ENCODE results near the gene RECQL5.
"Not testable (repeated sequence)": the region's sequence is repeated elsewhere in the genome, so short reads cannot be mapped to it uniquely, and the experiment has no call there.

Gene RECQL5

DNA sequence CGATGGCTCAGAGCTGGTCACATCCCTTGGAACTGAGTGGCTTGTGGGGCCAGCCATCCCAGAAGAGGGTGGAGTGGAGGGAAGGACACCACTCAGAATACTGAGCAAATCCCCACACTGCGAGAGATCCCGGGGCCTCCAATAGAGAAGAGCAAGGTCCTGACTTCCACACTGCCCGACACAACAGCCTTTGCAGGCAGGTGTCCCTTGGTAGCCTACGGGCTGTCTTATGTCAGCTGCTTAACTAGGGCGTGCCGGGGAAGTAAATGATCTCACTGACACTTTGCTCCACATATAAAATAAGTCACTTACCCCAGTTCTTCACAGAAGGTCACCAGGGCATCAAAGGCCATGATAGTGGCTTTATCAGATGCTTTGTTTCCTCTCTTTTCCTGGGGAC, 16.1 kb downstream of the RECQL5 start:
- no peak for DNase-seq

DNA sequence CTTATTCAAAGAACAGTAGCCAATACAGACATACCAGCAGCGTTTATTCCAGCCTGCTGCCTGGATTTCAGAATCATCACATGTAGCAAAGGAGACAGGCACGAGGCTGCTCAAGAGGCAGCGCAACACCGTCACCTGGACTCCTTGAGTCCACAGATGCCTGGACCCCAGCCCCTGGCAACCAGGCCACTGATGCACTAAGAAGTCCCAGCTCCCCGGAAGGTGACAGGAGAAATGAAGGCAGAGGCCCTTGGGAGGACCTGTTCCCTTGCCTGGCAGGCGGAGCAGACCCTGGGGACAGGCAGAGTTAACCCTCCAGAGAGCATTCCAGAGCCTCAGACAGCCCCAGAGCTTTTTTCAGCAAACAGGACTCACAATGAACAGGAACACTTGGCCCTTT, 17.3 kb downstream of the RECQL5 start:
- no peak for DNase-seq

DNA sequence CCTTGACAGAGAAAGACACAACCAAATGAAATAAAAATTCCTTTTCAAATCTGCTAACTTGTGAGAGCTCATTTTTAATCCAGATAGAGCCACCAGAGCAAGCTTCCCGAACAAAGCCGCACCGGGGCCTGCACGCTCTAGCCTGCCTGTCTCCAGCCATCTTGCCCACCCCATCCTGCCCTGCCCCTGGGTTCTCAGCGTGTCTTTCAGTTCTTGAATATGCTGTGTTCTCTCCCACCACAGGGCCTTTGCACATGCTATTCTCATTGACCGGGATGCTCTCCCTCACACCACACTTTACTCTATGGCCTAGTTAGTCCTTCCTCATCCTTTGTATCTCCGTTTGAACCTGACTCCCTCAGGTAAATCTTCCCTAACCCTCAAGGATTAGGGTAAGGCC, 19.0 kb downstream of the RECQL5 start:
- no peak for DNase-seq

DNA sequence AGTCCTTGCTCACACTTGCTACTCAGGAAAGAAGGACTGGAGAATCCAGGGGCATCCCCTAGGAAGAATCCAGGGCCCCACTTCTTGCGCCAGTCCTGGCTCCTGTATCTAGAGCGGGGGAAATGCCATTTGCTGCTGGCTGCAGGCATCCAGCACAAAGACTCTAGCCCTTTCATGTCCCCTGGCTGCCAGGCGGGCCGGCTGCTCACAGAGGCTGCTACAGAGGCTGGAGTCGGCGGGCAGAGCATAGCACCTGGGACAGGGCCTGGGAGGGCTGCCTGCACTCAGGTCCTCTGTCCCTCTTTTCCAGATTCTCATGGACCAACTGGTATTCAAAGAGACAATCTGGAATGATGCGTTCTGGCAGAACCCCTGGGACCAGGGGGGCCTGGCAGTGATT, 19.9 kb downstream of the RECQL5 start:
- DNase-seq: peak in 14 of 51 donors; percentile 10 to 57 (median 31)

DNA sequence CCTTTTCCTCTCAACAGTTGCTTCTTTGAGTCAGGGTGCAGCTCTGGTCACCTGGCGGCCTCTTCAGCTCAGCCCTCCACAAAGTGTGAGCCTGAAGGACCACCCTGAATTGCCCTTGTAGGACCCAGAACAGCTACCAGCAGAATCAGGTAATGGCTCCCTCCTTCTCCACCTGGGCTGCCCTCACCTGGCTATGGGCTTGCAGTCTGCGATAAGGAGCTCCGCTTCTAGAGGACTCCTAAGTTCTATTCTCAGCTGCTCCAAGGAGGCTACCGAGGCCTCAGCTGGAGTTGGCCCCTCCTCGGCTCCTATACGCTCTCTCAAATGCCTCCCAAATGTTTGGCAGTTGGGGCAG, 20.3 kb downstream of the RECQL5 start:
- DNase-seq: no peak

DNA sequence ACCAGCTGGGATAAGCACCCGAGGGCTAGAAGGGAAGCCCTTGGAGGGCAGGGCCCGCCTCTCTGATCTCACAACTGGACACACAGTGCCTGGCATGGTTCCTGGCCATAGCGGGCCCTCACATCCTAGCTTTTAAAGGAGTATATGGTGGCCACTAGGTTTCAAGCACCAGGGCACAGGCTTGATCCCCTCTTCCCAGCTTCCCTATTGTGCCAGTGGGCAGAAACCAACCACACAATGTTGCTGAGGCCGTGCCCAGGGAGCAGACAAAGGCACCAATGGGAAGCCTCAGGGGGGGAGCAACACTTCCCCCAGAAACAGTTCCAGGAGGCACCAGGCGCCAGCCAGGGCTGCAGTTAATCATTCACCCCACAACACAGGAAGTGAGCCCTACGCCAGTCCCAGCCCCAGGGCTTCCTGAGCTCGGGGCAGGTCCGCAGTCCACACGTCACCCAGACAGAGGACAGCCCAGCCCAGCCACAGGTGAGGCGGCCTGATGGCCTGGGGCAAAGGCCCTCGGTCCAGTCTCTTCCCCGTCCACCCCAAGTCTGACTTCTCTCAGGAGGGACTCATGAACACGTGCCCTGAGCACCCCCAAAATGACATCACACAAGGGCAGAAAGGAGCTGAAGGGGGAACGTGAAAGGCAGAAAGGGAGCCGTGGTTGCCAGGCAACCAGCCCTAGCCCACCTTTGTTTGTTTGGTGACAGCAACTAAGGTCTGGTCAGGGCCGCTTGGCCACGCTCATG, 20.9 kb downstream of the RECQL5 start:
- DNase-seq: peak in 38 of 51 donors; percentile 35 to 91 (median 72)

DNA sequence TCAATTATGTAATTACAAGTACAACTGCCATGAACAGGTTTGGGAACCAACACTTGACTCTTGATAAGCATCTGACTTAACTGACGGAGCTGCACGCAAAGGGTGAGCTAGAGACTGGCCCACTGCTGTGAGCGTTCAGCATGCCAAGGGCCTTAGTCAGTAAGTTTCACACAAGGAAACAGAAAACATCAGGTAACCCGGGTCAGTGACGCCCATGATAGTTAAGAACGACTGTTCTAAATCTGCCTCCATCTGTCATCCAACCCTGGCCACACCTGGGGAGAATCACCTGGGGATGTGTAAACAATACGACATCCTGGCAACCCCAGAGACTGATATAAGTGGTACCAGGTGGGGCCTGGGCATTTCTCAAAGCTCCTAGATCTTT, 21.5 kb downstream of the RECQL5 start:
- DNase-seq: no peak

DNA sequence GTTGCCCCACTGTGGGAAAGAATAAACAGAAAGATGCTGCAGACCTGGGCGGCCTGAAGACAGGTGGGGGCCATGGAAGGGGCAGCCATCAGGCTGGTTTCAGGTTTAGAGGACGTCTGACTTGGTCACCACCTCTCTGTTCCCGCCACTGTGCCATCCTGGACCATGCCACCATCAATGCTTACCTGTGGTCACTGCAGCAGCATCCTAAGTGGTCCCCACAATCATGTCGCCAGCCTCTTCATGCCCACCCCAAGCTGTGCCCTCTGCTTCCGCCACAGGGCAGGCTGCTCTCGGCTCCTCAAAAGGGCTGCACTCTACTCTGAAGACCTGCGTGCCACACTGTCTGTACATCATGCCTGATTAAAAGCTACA, 23.3 kb downstream of the RECQL5 start:
- no peak for DNase-seq

DNA sequence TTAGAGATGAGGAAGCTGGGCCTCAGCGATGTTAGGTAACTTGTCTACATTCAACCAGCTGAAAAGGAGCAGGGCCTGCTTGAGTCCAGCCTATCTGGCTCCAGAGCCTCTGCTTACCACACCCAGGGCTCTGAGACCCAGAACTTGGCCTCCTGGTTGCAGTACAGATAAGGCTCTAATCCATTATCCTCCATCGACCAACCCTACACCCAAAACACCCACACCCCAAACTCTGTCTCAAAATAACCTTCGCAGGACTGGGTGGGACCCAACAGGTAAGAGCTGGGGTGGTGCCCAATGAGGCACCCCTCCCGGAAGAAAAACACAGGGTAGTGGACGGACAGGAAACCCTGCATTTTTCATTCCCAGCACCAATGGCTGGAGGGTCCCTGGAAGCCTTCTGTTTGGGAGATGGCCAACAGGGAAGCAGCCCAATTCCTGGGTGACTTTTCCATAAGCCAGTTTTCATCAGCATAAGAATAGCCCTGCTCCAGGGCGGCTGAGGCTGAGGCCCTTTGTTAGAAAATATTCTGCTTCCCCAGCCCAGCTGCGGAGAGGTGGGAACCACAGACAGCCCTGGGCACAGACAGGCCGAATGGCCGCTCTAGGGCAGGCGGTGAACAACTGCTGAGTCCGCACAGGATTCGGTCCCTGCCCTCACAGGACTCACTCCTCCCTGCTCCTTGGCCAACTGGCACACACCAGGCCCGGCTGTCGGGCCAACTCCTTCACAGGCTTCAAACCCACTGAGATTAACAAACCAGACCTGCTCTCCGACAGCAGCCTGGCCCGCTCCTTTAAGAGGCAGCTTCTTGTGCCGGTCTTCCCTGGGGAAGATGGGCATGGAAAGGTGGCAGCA, 23.9 kb downstream of the RECQL5 start:
- peak in 8 of 51 donors; percentile 19 to 42 (median 26) for DNase-seq

DNA sequence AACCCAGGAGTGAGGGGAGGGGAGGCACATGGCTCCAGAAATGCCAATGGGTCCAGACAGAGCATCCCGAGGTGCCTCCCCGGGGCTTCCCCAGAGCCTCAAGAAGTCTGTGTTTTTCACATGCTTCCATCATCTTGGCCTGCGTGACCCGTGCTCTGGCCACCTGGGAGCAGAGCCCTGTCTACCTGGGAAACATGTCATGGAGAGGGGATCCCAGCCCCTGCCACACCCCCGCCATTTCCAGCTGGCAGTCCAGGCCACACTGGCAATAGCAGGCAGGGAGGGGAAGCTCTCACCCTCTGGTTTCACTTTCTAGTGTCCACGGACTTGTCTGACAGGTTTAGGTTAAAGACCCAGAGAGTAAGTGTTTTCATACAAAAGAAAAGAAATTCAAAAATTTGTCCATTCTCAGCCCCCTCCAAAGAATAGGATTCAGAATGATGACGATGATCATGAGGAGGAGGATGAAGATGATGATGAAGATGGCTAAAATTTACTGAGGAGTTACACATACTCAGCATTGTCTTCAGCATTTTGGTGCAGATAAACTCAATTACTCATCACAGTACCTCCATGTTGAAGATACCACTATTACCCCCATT, 24.7 kb downstream of the RECQL5 start:
- DNase-seq: no peak

DNA sequence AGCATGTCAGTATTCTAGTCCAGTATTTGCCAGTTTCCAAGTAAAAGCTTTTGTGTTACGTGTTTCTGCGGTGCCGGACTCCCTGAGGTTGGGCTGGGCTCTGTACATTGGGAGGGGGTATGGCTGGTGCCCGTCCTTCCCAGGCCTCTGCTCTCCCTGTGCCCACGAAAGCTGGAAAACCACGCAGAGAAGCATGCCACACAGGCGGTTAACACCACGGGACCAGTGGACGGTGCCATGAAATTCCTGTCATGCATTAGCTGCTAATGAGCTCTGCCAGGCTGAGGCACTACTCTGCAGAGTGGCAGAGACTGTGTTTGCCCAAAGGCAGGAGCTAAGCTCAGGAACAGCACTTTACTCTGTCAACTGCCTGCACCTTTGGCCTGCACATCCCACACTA, 25.6 kb downstream of the RECQL5 start:
- DNase-seq: peak in 11 of 51 donors; percentile 19 to 39 (median 30)

DNA sequence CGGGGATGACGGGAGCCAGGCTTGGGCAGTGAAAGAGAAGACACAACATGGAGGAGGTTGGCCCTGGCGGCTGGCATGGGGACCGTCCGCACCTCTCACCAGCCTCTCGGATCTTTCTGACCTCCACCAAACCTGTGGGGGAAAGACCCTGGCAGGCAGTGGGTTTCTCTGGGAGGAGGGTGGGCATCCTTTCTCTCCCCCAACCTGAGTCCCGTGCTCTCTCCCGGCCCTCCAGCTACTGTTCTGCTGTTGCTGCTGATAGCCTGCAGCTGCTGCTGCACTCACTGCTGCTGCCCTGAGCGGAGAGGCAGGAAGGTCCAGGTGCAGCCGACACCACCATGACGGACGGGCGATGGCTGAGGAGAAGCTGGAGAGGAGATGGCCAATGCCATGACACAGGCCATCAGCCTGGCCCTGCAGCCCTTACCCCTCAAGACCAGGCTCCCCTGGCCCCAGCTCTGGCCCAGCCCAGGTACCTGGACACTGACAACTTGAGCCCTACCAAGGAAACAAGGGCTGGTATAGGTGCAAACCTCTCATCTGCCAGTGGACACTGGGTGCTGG, 26.3 kb downstream of the RECQL5 start:
- DNase-seq: no peak

DNA sequence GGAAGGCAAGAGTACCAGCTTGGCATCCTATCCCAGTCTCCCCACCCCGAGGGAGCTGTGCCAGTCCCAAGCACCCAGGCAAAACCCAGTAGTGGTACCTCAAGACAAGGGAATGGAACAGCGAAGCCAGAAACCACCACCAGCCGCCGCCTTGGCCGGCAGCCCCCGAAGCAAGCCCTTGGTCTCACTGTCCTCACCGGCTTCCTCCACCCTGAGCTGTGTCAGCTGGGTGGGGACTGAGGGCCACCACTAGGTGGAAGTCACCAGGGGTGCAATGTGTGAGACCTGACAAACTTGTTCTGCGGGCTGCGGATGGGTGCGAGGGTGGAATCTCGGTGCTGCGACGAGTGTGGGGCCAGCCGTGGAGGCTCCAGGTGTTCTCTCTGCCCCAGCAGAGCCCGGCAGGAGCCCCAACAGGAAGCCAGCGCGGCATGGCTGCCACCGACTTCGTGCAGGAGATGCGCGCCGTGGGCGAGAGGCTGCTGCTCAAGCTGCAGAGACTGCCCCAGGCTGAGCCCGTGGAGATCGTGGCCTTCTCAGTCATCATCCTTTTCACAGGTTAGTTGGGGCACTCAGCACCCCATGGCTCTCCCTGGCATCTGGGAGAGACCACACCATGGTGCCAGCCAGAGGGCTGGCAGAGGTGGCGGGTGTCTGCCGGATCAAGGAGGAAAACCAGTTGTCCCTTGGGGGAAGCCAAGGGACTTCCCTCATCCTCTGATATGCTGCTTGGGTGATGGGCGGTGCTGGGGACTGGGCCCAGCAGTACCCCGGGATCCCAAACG, 27.0 kb downstream of the RECQL5 start:
- no peak for DNase-seq

DNA sequence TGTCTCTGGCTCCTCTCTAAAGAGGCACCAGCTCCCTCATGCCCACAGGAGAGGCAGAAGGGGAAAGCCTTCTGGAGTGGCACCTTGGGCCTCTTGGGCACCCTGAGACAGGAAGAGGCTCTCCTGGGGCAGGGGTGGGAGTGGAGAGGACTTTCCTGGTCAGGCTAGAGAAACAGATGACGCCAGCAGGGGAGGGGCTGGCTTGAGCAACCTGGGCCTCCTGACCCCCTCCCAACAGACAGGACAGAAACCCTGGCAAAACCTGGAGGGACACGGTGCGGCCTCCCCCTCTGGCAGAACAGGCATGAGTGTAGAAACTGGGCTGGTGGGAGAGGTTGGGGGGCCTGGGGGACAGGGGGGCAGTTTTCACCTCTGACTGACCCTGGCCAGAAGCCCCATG, 27.6 kb downstream of the RECQL5 start:
- DNase-seq: no peak

DNA sequence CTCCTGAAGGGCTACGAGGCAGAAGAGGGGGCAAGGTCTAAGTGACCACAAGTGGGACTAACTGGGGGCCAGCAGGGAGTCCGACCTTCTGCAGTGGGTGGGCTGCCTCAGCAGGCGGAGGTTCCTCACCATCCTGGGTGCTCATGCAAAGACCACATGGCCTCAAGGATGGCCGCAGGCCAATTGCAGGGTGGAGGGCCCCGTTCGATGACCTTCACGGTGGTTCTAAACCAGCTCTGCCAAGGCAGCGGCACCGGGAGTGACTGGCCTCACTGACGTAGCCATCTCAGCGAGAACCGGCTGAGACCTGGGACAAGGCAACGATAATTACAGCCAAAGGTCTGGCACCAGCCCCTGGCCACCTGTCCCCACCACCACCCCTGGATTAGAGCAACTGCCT, 28.1 kb downstream of the RECQL5 start:
- DNase-seq: no peak

DNA sequence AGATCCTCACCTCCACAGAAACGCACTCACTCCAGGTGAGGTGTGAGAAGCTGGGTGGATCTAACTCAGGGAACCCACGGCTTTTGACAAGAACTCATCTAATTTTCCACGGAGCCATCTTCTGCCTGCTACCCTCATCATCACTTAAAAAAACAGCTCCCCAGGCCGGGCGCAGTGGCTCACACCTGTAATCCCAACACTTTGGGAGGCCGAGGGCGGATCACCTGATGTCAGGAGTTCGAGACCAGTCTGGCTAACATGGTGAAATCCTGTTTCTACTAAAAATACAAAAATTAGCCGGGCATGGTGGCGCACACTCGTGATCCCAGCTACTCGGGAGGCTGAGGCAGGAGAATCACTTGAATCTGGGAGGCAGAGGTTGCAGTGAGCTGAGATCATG, 28.9 kb downstream of the RECQL5 start:
- DNase-seq: not testable (repeated sequence)

DNA sequence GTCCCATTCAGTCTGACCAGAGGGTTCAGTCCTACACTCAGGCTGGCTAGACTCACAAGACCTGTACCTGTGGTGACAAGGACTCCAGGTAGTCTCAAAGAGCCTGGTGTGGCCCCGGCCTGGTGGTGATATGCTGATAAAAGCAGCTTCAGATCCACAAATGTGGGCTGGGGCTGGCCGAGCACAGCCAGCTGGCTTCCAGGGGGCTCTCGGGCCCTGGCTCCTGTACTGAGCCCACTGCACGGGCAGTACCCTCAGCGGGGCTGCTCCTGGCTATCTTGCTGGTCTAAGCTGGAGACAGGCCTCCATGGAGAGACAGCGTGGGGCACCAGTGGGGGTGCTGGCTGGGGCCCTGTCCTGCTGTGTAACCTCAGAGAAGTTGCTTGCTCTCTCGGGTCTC, 29.4 kb downstream of the RECQL5 start:
- peak in 1 of 51 donors; percentile 24 for DNase-seq

DNA sequence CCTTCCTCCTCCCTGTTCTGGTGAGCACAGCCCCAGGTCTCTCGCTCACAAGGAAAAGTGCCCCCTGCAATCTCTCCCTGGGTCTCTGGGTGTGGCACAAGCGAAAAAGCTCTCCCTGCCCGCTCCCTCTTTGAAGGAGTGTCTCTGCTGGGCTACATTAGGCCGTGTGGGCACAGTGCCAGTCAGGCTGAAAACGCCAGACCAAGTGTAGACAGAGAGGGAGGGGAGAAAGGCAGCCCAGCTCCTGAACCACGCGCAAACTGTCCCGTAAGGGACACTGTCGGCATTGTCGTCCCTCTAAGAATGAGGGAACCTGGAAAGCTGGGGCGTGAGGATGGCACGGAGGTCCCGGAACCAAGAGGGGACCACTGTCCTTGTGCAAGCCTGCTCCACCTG, 29.8 kb downstream of the RECQL5 start:
- peak in 24 of 51 donors; percentile 13 to 61 (median 36) for DNase-seq

DNA sequence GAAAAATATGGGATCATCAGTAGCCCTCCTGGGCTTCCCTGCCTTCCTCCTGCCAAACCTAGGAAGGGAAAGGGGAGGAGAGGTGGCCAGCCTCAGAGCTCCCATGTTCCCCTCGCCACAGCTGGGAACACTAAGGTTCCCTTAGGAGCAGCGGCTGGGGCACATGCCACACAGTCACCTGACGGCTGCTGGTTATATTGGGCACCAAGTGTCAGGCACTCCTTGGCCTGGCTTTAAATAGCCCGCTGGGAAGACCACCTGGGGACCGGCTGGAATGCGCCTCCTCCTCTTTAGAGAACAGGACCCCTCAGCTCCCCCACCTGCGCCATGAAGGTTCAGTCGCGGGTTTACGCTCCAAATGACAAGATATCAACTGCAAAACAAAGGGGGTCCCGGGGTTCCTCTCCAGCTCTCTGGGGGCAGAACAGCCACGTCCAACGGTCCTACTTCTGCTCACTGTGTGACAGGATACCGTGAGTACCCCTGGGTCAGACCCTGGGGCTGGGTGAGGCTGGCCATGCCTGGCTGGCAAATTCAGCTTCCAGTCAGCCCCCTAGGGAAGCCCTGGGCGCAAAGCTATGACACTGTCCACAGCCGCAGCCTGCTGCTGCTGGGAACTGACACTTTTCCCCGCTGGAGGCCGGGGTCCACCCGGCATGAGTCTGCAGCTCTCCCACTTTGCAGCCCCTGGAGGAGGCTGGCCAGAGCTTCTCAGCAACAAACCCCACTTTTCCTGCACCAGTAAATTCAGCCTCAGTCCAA, 30.4 kb downstream of the RECQL5 start:
- DNase-seq: no peak

DNA sequence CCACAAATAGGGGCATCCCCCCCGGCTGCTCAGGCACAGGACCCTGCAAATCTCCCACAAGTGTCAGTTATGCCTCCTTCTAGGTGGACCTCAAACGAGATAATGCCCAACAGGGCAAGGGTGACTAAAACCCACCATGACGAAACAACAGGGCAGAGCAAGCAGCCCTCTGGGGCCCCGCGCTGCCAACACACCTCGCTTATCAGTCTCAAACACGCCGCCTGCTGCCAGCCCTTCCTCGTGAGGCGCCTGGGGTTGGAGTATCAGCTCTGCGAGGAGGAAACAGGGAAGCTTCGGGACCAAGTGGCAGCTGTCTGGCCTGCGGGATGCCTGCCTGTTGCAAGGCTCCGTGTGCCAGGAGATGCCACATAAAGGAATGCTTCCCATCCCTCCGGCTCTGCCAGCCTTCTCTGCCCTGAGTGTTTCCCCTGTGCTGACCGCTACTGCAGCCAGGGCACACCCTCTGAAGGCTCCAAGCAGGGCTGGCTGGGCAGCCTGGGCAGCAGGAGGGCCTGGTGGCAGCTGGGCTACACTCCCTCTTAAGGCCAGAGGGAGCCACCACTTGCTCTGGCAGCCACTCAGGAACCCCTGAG, 31.2 kb downstream of the RECQL5 start:
- DNase-seq: peak in 22 of 51 donors; percentile 9 to 75 (median 47)
